ENCODE measurements around the gene AURKB. TPM values are rescaled to one million over a fixed set of nuclear protein-coding genes. Genes with fewer than 3 reads are reported as not detected.

Gene AURKB
- total and polyA plus RNA-seq, 10 of the 15 experiments (the other 5 are each of a cell fraction or from before 2014, with no cell fraction given) = 52.7 to 209 (median 128) TPM

GRCh38 chr17:8173056-8173870 lies 37.1 kb downstream of the AURKB start (continued):
- TF ChIP-seq SUPT20H (IDR thresholded peaks at IDR 0.05; ENCODE audit: borderline replicate concordance, control insufficient read depth, low read depth, low read length) = no peak
- TF ChIP-seq LARP7 (IDR thresholded peaks at IDR 0.05) = peak; percentile 93
- peak; percentile 99 for TF ChIP-seq BCL3 (IDR thresholded peaks at IDR 0.05; ENCODE audit: borderline replicate concordance, insufficient read depth, low read depth, low read length, poor library complexity, severe bottlenecking)
- TF ChIP-seq NFIC (IDR thresholded peaks at IDR 0.05; ENCODE audit: low read depth, low read length) = peak; percentile 98
- no peak for TF ChIP-seq NFYA (IDR thresholded peaks at IDR 0.05; ENCODE audit: borderline replicate concordance, low read depth, low read length)
- TF ChIP-seq KAT2A (conservative IDR thresholded peaks at IDR 0.05; ENCODE audit: control insufficient read depth, low read depth, low read length) = peak; percentile 88
- peak; percentile 100 for TF ChIP-seq CBFB (IDR thresholded peaks at IDR 0.05; ENCODE audit: low read depth)
- peak; percentile 48; the same call in 1 of the 2 replicates for TF ChIP-seq REST (IDR thresholded peaks at IDR 0.05; ENCODE audit: low read depth, low read length)
- peak; percentile 93 for TF ChIP-seq BCL11A (IDR thresholded peaks at IDR 0.05; ENCODE audit: low read depth, low read length)
- TF ChIP-seq MYC (IDR thresholded peaks at IDR 0.05; ENCODE audit: insufficient read depth, insufficient read length, insufficient replicate concordance, low read length, severe bottlenecking) = no peak
- no peak for TF ChIP-seq CHD4 (IDR thresholded peaks at IDR 0.05)
- no peak for TF ChIP-seq USF2 (IDR thresholded peaks at IDR 0.05; ENCODE audit: borderline replicate concordance, low read depth, low read length)
- peak; percentile 35; the same call in 1 of the 2 replicates for TF ChIP-seq ZNF622 (IDR thresholded peaks at IDR 0.05)
- TF ChIP-seq ATF3 (IDR thresholded peaks at IDR 0.05; ENCODE audit: borderline replicate concordance, extremely low read depth, low read depth, low read length) = no peak
- no peak for TF ChIP-seq SREBF1 (IDR thresholded peaks at IDR 0.05; ENCODE audit: low read length)
- TF ChIP-seq ZBTB11 (CRISPR knock-in tag; IDR thresholded peaks at IDR 0.05) = peak; percentile 81
- peak; percentile 82; the same call in 1 of the 2 replicates for TF ChIP-seq MYB (IDR thresholded peaks at IDR 0.05; ENCODE audit: borderline replicate concordance, low read depth, low read length)
- no peak for TF ChIP-seq RBBP5 (conservative IDR thresholded peaks at IDR 0.05)
- TF ChIP-seq NR2F1 (conservative IDR thresholded peaks at IDR 0.05) = peak; percentile 52; the same call in 1 of the 2 replicates
- no peak; the same call in 1 of the 2 replicates for TF ChIP-seq EED (IDR thresholded peaks at IDR 0.05; ENCODE audit: low read depth)

All from GM12878 (cell line).